T-cell (primary cell): ENCODE results near the gene TRIM26. TPM values are rescaled to one million over a fixed set of nuclear protein-coding genes. Genes with fewer than 3 reads are reported as not detected.
"Not testable (repeated sequence)": the region's sequence is repeated elsewhere in the genome, so short reads cannot be mapped to it uniquely, and the experiment has no call there.

Experiments
- ATAC-seq, 4 experiments: fragments of 200-7000 bp in 3 of 4; fragments of 150-1000 bp in 1 of 4; cut with Tn5 transposase; replicated peaks in 1 of 4; 1 replicate in 3 of 4; 2 replicates in 1 of 4; pipeline ENCODE4 v1.10.0; 2021; ENCODE audit warnings: moderate library complexity in 3 of 4, mild to moderate bottlenecking in 2 of 4, moderate number of reproducible peaks in 1 of 4
- CTCF ChIA-PET, 2 donors: fragments of 300-600 bp; sonication (Branson Sonifier 250); formaldehyde crosslinking; loops; one replicate each; lab custom pipeline; 2022; ENCODE audit warnings: antibody characterized with exemption in 2 of 2; lab: Charles Lee
- POLR2A ChIA-PET, 2 donors: fragments of 300-600 bp; sonication (Branson Sonifier 250); formaldehyde crosslinking; loops; one replicate each; lab custom pipeline; 2022; ENCODE audit warnings: antibody characterized with exemption in 2 of 2; lab: Charles Lee
- DNase-seq, 35 experiments: peaks; one replicate each; pipeline versions ENCODE4 v3.0.0 to v3.0.0-alpha.2; 2013 to 2023
- H3K27ac ChIP-seq: one replicate; pipeline ENCODE4 v1.5.1; 2013; ENCODE audit warnings: low read length
- H3K27me3 ChIP-seq, 2 experiments: replicated peaks in 1 of 2; 1 replicate in 1 of 2; 2 replicates in 1 of 2; pipeline versions ENCODE4 v1.6.1 to v1.7.0; 2013; ENCODE audit warnings: low read length in 1 of 2, mixed read lengths in 1 of 2; ENCODE audit not compliant: control insufficient read depth in 2 of 2, insufficient read depth in 2 of 2; ENCODE audit errors: extremely low read depth in 1 of 2
- H3K36me3 ChIP-seq, 2 donors: 1 replicate in 1 of 2; 2 replicates in 1 of 2; pipeline versions ENCODE4 v1.6.1 to v1.7.0; 2013; ENCODE audit warnings: low read length in 1 of 2; ENCODE audit not compliant: control insufficient read depth in 2 of 2, insufficient read depth in 1 of 2; ENCODE audit errors: extremely low read depth in 1 of 2
- H3K4me1 ChIP-seq, 2 experiments: 1 replicate in 1 of 2; 2 replicates in 1 of 2; pipeline versions ENCODE4 v1.6.1 to v1.7.0; 2013; ENCODE audit warnings: low read length in 2 of 2, mixed read lengths in 1 of 2; ENCODE audit not compliant: insufficient read depth in 2 of 2, control insufficient read depth in 1 of 2; ENCODE audit errors: extremely low read depth in 1 of 2
- H3K4me3 ChIP-seq, 2 donors: 1 replicate in 1 of 2; 2 replicates in 1 of 2; pipeline versions ENCODE4 v1.5.1 to v1.7.0; 2013; ENCODE audit warnings: mild to moderate bottlenecking in 2 of 2, low read length in 1 of 2, moderate library complexity in 1 of 2; ENCODE audit not compliant: control insufficient read depth in 1 of 2; ENCODE audit errors: extremely low read depth in 1 of 2
- H3K9me3 ChIP-seq: 2 replicates; pipeline ENCODE4 v1.7.0; 2013
- H3K27ac Mint-ChIP-seq, 2 donors: one replicate each; pipeline ENCODE4 v1.8.0; 2020 to 2021; ENCODE audit warnings: mild to moderate bottlenecking in 2 of 2, mixed read lengths in 2 of 2
- H3K27me3 Mint-ChIP-seq, 2 donors: one replicate each; pipeline ENCODE4 v1.8.0; 2021 to 2022; ENCODE audit warnings: mixed read lengths in 2 of 2
- H3K36me3 Mint-ChIP-seq: one replicate; pipeline ENCODE4 v1.8.0; 2021; ENCODE audit warnings: mixed read lengths
- H3K4me1 Mint-ChIP-seq, 3 donors: one replicate each; pipeline ENCODE4 v1.8.0; 2020 to 2022; ENCODE audit warnings: mixed read lengths in 3 of 3, mild to moderate bottlenecking in 1 of 3
- H3K4me3 Mint-ChIP-seq, 3 donors: one replicate each; pipeline ENCODE4 v1.8.0; 2020 to 2022; ENCODE audit warnings: mild to moderate bottlenecking in 3 of 3, mixed read lengths in 3 of 3, moderate library complexity in 3 of 3
- H3K9me3 Mint-ChIP-seq, 3 donors: one replicate each; pipeline ENCODE4 v1.8.0; 2020 to 2022; ENCODE audit warnings: mixed read lengths in 3 of 3
- WGBS: methylation state at CpG from one replicate; pipeline ENCODE4 v1.1.5; 2013; ENCODE audit warnings: missing lambda C conversion rate; ENCODE audit not compliant: insufficient coverage; 5-methylcytosine and 5-hydroxymethylcytosine counted together
- total RNA-seq, 35 experiments: library from RNA in 6 of 35; stranded (reverse) in 6 of 35; fragments of 120-200 nt in 1 of 35; gene quantifications; one replicate each; pipeline versions ENCODE4 v1.2.1 to v1.2.4 and lab custom pipeline; 2013 to 2026

The TRIM26 gene
- total RNA-seq, 5 donors from 2014 or later (not counting 1 experiment from before 2014, with no cell fraction given), result 46.4 to 57.4 (median 54.1) TPM

- Mint-ChIP-seq H3K4me3 (no peak overlapping the region), H3K4me1 (no peaks in the 10 kb centered on the region), H3K9me3 (no peaks in the 10 kb centered on the region), H3K27ac (no peak overlapping the region), H3K36me3 (no peaks in the 10 kb centered on the region), H3K27me3 (peaks cover 42 to 45% of the 10 kb centered on the region in 2 donors)
- DNase-seq (no peak), ATAC-seq (no peak)
- CTCF ChIA-PET, result interaction anchor here in 1 of 2 donors (0.6 to 0.7 kb wide), 2 partner anchors 46 to 366 kb away, joined by 3 to 4 read pairs; no protein-coding TSS in a partner anchor
- Histone ChIP-seq H3K27me3 (peaks cover 0 to 12% of the 10 kb centered on the region in 2 experiments), H3K4me3 (no peak overlapping the region), H3K4me1 (no peaks in the 10 kb centered on the region), H3K9me3 (no peaks in the 10 kb centered on the region), H3K36me3 (no peaks in the 10 kb centered on the region), H3K27ac (no peak overlapping the region)
- POLR2A ChIA-PET, result interaction anchor here in 1 of 2 donors (0.6 kb wide), 1 partner anchor 180 kb away, joined by 3 read pairs; no protein-coding TSS in a partner anchor
- WGBS, result no CpG with 5 or more reads among the region's 3 CpGs
Measured at GRCh38 chr6:30142665-30143064, 70.5 kb downstream of the TRIM26 start.

DNA sequence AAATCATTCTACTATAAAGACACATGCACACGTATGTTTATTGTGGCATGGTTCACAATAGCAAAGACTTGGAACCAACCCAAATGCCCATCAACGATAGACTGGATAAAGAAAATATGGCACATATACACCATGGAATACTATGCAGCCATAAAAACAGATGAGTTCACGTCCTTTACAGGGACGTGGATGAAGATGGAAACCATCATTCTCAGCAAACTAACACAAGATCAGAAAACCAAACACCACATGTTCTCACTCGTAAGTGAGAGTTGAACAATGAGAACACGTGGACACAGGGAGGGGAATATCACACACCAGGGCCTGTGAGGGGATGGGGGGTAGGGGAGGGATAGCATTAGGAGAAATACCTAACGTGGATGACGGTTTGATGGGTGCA is 73.0 kb downstream of the TRIM26 start:
- H3K4me1 ChIP-seq, ATAC-seq, H3K4me3 Mint-ChIP-seq, H3K9me3 ChIP-seq, H3K4me1 Mint-ChIP-seq, POLR2A ChIA-PET, H3K36me3 ChIP-seq, DNase-seq, CTCF ChIA-PET, H3K36me3 Mint-ChIP-seq, H3K27ac Mint-ChIP-seq, H3K27ac ChIP-seq, H3K4me3 ChIP-seq, H3K9me3 Mint-ChIP-seq: not testable (repeated sequence)
- peaks cover 0 to 11% of the 10 kb centered on the region in 2 experiments for H3K27me3 ChIP-seq
- 100% methylated on average over 1 of the region's 8 CpGs for WGBS
- H3K27me3 Mint-ChIP-seq, result peaks cover 40 to 43% of the 10 kb centered on the region in 2 donors

DNA sequence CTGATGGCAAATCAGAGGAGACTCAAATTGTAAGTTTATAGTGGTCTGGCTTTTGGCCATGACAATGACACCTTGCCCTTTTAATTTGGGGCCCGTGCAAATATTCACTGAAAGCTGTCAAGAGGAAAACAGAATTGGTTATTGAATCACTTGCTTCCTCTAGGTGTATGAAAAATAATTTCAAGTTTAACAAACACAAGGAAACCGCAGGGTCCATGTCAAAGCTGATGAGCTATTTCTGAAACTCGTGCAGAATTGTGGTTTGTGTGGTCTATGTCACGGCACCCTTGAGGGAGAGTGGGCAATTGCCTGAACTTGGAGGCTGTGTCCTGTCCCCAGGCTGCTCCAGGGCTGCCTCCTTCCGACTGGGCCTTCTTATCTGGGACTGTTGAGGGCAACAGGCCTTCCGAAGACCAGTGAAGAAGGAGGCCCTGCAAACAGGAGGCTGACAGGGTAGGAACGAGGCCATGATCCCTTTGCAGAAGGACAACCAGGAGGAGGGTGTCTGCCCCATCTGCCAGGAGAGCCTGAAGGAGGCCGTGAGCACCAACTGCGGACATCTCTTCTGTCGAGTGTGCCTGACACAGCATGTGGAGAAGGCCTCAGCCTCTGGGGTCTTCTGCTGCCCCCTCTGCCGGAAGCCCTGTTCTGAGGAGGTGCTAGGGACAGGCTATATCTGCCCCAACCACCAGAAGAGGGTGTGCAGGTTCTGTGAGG is 76.5 kb downstream of the TRIM26 start:
- H3K4me1 Mint-ChIP-seq, result peaks cover 0 to 6% (median 0%) of the 10 kb centered on the region in 3 donors
- H3K27ac ChIP-seq, result no peak overlapping the region
- WGBS, result 42% methylated on average over 7 of the region's 11 CpGs
- ATAC-seq, result no peak
- H3K27me3 Mint-ChIP-seq, result peaks cover 37 to 39% of the 10 kb centered on the region in 2 donors
- no peaks in the 10 kb centered on the region for H3K36me3 Mint-ChIP-seq
- H3K9me3 ChIP-seq, result no peaks in the 10 kb centered on the region
- no peak overlapping the region for H3K4me3 Mint-ChIP-seq
- no peak for DNase-seq
- H3K36me3 ChIP-seq, result no peaks in the 10 kb centered on the region
- no peak overlapping the region for H3K4me3 ChIP-seq
- no peaks in the 10 kb centered on the region for H3K9me3 Mint-ChIP-seq
- H3K27ac Mint-ChIP-seq, result no peak overlapping the region
- H3K4me1 ChIP-seq, result no peaks in the 10 kb centered on the region
- ChIA-PET POLR2A (interaction anchor here in 1 of 2 donors (0.5 kb wide), 1 partner anchor 414 kb away, joined by 8 read pairs; no protein-coding TSS in a partner anchor), CTCF (no interaction called here)
- peaks cover 0 to 18% of the 10 kb centered on the region in 2 experiments for H3K27me3 ChIP-seq

GRCh38 chr6:30135757-30136156 is 77.4 kb downstream of the TRIM26 start, which contains the start of gene TRIM40:
TSS of gene TRIM40 (plus strand) at chr6:30136140. CDS start at chr6:30137037, 897 bp downstream.
- H3K4me3 ChIP-seq, result no peak within 1 kb of the TSS
- ChIA-PET CTCF (no interaction called here), POLR2A (no interaction called here)
- no peaks in the 10 kb centered on the region for H3K36me3 ChIP-seq
- ATAC-seq (no peak), DNase-seq (no peak)
- no peak within 1 kb of the TSS for H3K4me3 Mint-ChIP-seq
- no peak within 1 kb of the TSS for H3K27ac ChIP-seq
- no peak within 1 kb of the TSS for H3K27ac Mint-ChIP-seq
- H3K9me3 ChIP-seq, result no peaks in the 10 kb centered on the region
- no peaks in the 10 kb centered on the region for H3K4me1 ChIP-seq
- no peaks in the 10 kb centered on the region for H3K9me3 Mint-ChIP-seq
- peaks cover 4 to 10% (median 4%) of the 10 kb centered on the region in 3 donors for H3K4me1 Mint-ChIP-seq
- peaks cover 37 to 44% of the 10 kb centered on the region in 2 donors for H3K27me3 Mint-ChIP-seq
- no CpG with 5 or more reads among the region's 4 CpGs for WGBS
- H3K27me3 ChIP-seq, result peaks cover 0 to 15% of the 10 kb centered on the region in 2 experiments
- H3K36me3 Mint-ChIP-seq, result no peaks in the 10 kb centered on the region

DNA sequence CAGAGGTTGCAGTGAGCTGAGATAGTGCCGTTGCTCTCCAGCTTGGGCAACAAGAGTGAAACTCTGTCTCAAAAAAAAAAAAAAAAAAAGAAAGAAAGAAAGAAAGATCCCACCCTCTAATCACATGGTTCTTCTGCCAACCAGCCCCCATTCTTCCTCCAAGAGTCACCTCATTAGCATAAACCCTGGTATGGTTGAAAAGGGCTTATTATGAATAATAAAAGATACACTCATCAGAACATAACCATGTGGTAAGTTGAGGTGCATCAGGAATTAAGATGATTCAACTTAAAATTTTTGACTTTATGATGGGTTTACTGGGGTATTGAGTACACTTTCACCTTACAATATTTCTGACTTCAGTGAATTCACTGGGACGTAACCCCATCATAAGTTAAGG is 78.1 kb downstream of the TRIM26 start:
- Mint-ChIP-seq H3K4me3 (no peak overlapping the region), H3K9me3 (no peaks in the 10 kb centered on the region), H3K36me3 (no peaks in the 10 kb centered on the region), H3K27ac (no peak overlapping the region), H3K4me1 (peaks cover 6 to 12% (median 6%) of the 10 kb centered on the region in 3 donors), H3K27me3 (peaks cover 37 to 49% of the 10 kb centered on the region in 2 donors)
- Histone ChIP-seq H3K36me3 (no peaks in the 10 kb centered on the region), H3K4me3 (no peak overlapping the region), H3K27ac (no peak overlapping the region), H3K9me3 (no peaks in the 10 kb centered on the region), H3K4me1 (no peaks in the 10 kb centered on the region), H3K27me3 (peaks cover 0 to 18% of the 10 kb centered on the region in 2 experiments)
- ATAC-seq (no peak), DNase-seq (no peak)
- ChIA-PET CTCF (interaction anchor here in 1 of 2 donors (0.7 to 6.5 kb wide), 3 partner anchors 31 to 697 kb away, joined by 5 to 115 read pairs (median 7); no protein-coding TSS in a partner anchor), POLR2A (interaction anchor here in 1 of 2 donors (0.7 kb wide), 1 partner anchor 150 kb away, joined by 4 read pairs; no protein-coding TSS in a partner anchor)
- no CpG with 5 or more reads among the region's 2 CpGs for WGBS
